H9 (cell line): ENCODE measurements around the gene OPN1SW. TPM values are rescaled to one million over a fixed set of nuclear protein-coding genes. Genes with fewer than 3 reads are reported as not detected.
A peak's percentile ranks its signal among the peaks of the same experiment; 100 is the strongest.

Experiments used
- DNase-seq: peaks from one replicate; pipeline ENCODE4 v3.0.0-alpha.2; 2017
- H2AFZ ChIP-seq: one replicate; pipeline ENCODE4 v1.6.1; 2013; ENCODE audit warnings: mild to moderate bottlenecking, low read length, control low read depth, moderate library complexity
- H2AK5ac ChIP-seq: 2 replicates; pipeline ENCODE4 v1.6.1; 2013; ENCODE audit warnings: low read length, control low read depth, mixed read lengths; ENCODE audit not compliant: insufficient read length
- H2BK120ac ChIP-seq: one replicate; pipeline ENCODE4 v1.6.1; 2013; ENCODE audit warnings: low read depth, mild to moderate bottlenecking, low read length, control low read depth, inconsistent platforms; ENCODE audit not compliant: poor library complexity, severe bottlenecking
- H2BK12ac ChIP-seq: 2 replicates; pipeline ENCODE4 v1.6.1; 2013; ENCODE audit warnings: low read length, control low read depth, mixed read lengths, low read depth; ENCODE audit not compliant: insufficient read length
- H2BK15ac ChIP-seq: 2 replicates; pipeline ENCODE4 v1.6.1; 2013; ENCODE audit warnings: low read depth, low read length, control low read depth
- H2BK20ac ChIP-seq: one replicate; pipeline ENCODE4 v1.6.1; 2013; ENCODE audit warnings: low read depth, mild to moderate bottlenecking, low read length, control low read depth, inconsistent platforms; ENCODE audit not compliant: poor library complexity, severe bottlenecking
- H2BK5ac ChIP-seq: 2 replicates; pipeline ENCODE4 v1.6.1; 2013; ENCODE audit warnings: low read length, control low read depth, mixed read lengths; ENCODE audit not compliant: insufficient read length
- H3K14ac ChIP-seq: 2 replicates; pipeline ENCODE4 v1.6.1; 2013; ENCODE audit warnings: low read length, control low read depth; ENCODE audit not compliant: insufficient read depth
- H3K18ac ChIP-seq: 2 replicates; pipeline ENCODE4 v1.6.1; 2013; ENCODE audit warnings: low read depth, mild to moderate bottlenecking, mixed read lengths, low read length, control low read depth; ENCODE audit not compliant: insufficient read length
- H3K23ac ChIP-seq: 2 replicates; pipeline ENCODE4 v1.6.1; 2013; ENCODE audit warnings: low read length, control low read depth, mixed read lengths, low read depth; ENCODE audit not compliant: insufficient read length
- H3K23me2 ChIP-seq: 2 replicates; pipeline ENCODE4 v1.6.1; 2013; ENCODE audit warnings: low read depth, mild to moderate bottlenecking, mixed read lengths, low read length, control low read depth; ENCODE audit not compliant: insufficient read length, poor library complexity, severe bottlenecking
- H3K27ac ChIP-seq: 2 replicates; pipeline ENCODE4 v1.5.1; 2013; ENCODE audit warnings: low read length, control low read depth, mixed read lengths, low read depth; ENCODE audit not compliant: insufficient read length
- H3K27me3 ChIP-seq: 2 replicates; pipeline ENCODE4 v1.6.1; 2013; ENCODE audit warnings: low read length, control low read depth, inconsistent platforms; ENCODE audit not compliant: insufficient read depth
- H3K4ac ChIP-seq: 2 replicates; pipeline ENCODE4 v1.6.1; 2013; ENCODE audit warnings: low read depth, mild to moderate bottlenecking, control low read depth, inconsistent platforms, low read length, moderate library complexity
- H3K4me1 ChIP-seq: 2 replicates; pipeline ENCODE4 v1.6.1; 2013; ENCODE audit warnings: low read length, control low read depth, inconsistent platforms; ENCODE audit not compliant: insufficient read depth
- H3K4me2 ChIP-seq: 2 replicates; pipeline ENCODE4 v1.6.1; 2013; ENCODE audit warnings: low read length, control low read depth, mixed read lengths; ENCODE audit not compliant: insufficient read length, insufficient read depth
- H3K56ac ChIP-seq: 2 replicates; pipeline ENCODE4 v1.6.1; 2013; ENCODE audit warnings: low read depth, mild to moderate bottlenecking, mixed read lengths, low read length, control low read depth; ENCODE audit not compliant: insufficient read length
- H3K79me1 ChIP-seq: 2 replicates; pipeline ENCODE4 v1.6.1; 2013; ENCODE audit warnings: low read depth, mild to moderate bottlenecking, moderate library complexity, low read length, control low read depth, inconsistent platforms; ENCODE audit not compliant: insufficient read depth, poor library complexity, severe bottlenecking
- H3K79me2 ChIP-seq: 2 replicates; pipeline ENCODE4 v1.6.1; 2013; ENCODE audit warnings: low read length, control low read depth, inconsistent platforms; ENCODE audit not compliant: insufficient read depth
- H3K9ac ChIP-seq: 2 replicates; pipeline ENCODE4 v1.6.1; 2013; ENCODE audit warnings: low read length, control low read depth, mixed read lengths; ENCODE audit not compliant: insufficient read length; ENCODE audit errors: extremely low read depth
- H3K9me3 ChIP-seq: one replicate; pipeline ENCODE4 v1.6.1; 2013; ENCODE audit warnings: low read depth, low read length, inconsistent platforms; ENCODE audit not compliant: control insufficient read depth
- H3T11ph ChIP-seq: one replicate; pipeline ENCODE4 v1.6.1; 2013; ENCODE audit warnings: mild to moderate bottlenecking, low read length, control low read depth, inconsistent platforms
- H4K20me1 ChIP-seq: one replicate; pipeline ENCODE4 v1.6.1; 2013; ENCODE audit not compliant: control insufficient read depth, insufficient read length, insufficient read depth
- H4K5ac ChIP-seq: 2 replicates; pipeline ENCODE4 v1.6.1; 2013; ENCODE audit warnings: low read depth, mild to moderate bottlenecking, mixed read lengths, low read length, control low read depth; ENCODE audit not compliant: insufficient read length
- H4K8ac ChIP-seq: replicated peaks from 2 replicates; pipeline ENCODE4 v1.6.1; 2013; ENCODE audit warnings: low read length, control low read depth, mixed read lengths, low read depth; ENCODE audit not compliant: insufficient read length
- H4K91ac ChIP-seq: 2 replicates; pipeline ENCODE4 v1.6.1; 2013; ENCODE audit warnings: low read depth, mild to moderate bottlenecking, moderate library complexity, mixed read lengths, low read length, control low read depth; ENCODE audit not compliant: insufficient read length
- H3K27ac Mint-ChIP-seq, 3 experiments: 2 replicates in 2 of 3; 3 replicates in 1 of 3; pipeline ENCODE4 v1.8.0; 2020 to 2021; ENCODE audit warnings: mixed read lengths in 3 of 3, mild to moderate bottlenecking in 1 of 3, moderate library complexity in 1 of 3
- H3K27me3 Mint-ChIP-seq: 2 replicates; pipeline ENCODE4 v1.8.0; 2021; ENCODE audit warnings: low read depth, mild to moderate bottlenecking, moderate library complexity, mixed read lengths
- H3K36me3 Mint-ChIP-seq, 3 experiments: 2 replicates in 2 of 3; 3 replicates in 1 of 3; pipeline ENCODE4 v1.8.0; 2020 to 2021; ENCODE audit warnings: low read depth in 3 of 3, mixed read lengths in 3 of 3; ENCODE audit not compliant: insufficient read depth in 1 of 3
- H3K4me1 Mint-ChIP-seq, 2 experiments: 2 replicates each; pipeline ENCODE4 v1.8.0; 2020; ENCODE audit warnings: mixed read lengths in 2 of 2
- H3K4me3 Mint-ChIP-seq, 2 experiments: 2 replicates in 1 of 2; 3 replicates in 1 of 2; pipeline ENCODE4 v1.8.0; 2020 to 2021; ENCODE audit warnings: mild to moderate bottlenecking in 2 of 2, mixed read lengths in 2 of 2, moderate library complexity in 1 of 2
- H3K9me3 Mint-ChIP-seq, 2 experiments: 2 replicates in 1 of 2; 3 replicates in 1 of 2; pipeline ENCODE4 v1.8.0; 2020; ENCODE audit warnings: mild to moderate bottlenecking in 2 of 2, mixed read lengths in 2 of 2, moderate library complexity in 1 of 2
- WGBS: extraction: QIAGEN DNeasy Blood & Tissue Kit; methylation state at CpG from one replicate; pipeline ENCODE4 v1.1.7; 2013; ENCODE audit warnings: missing lambda C conversion rate, low lambda C conversion rate, mixed read lengths; ENCODE audit not compliant: insufficient read length; ENCODE audit errors: extremely low coverage; 5-methylcytosine and 5-hydroxymethylcytosine counted together
- total RNA-seq: library from RNA; stranded (reverse); gene quantifications from 2 replicates; pipeline ENCODE4 v1.2.1, GENCODE V29; 2021
- TF ChIP-seq, protein P1 (sequence below): fragments of 200-600 bp; sonication (generic); conservative IDR thresholded peaks from 3 replicates; pipeline ENCODE4 v1.8.0; 2021; ENCODE audit warnings: antibody characterized with exemption, mild to moderate bottlenecking

The OPN1SW gene
- total RNA-seq, 1 experiment from 2014 or later = not detected

DNA sequence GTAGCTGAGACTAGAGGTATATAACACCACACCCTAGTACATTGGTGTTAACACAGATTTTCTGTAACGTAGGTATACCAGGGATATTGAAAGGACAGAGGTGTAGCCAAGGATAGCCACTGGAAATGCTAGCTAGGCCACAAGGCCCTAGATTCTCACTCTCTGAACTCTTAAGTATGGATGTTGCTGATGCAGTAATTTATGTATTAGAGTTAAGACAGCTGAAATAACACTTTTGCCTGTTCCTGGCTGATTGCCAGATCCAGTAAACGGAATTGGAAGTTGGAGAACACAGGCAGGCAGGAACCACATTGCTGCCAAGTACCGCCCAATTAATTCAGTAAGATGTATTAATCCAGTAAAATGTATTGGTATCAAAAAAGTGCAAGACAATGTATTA, 34.6 kb downstream of the OPN1SW start:
- Histone ChIP-seq H3K23me2 (peaks cover 8% of the 10 kb centered on the region), H4K5ac (no peak overlapping the region), H2BK12ac (no peak overlapping the region), H2BK5ac (no peak overlapping the region), H3K4me2 (peak overlapping the region; percentile 50), H3K18ac (no peak overlapping the region), H3K9ac (peak overlapping the region; percentile 12), H3K27ac (no peak overlapping the region), H4K91ac (no peak overlapping the region), H3T11ph (no peak overlapping the region), H4K8ac (no peak overlapping the region), H4K20me1 (no peaks in the 10 kb centered on the region), H3K27me3 (no peaks in the 10 kb centered on the region), H2BK120ac (no peak overlapping the region), H2AFZ (no peak overlapping the region), H2BK20ac (no peak overlapping the region), H2AK5ac (no peak overlapping the region), H3K9me3 (no peaks in the 10 kb centered on the region), H3K79me2 (peaks cover 52% of the 10 kb centered on the region), H3K79me1 (peaks cover 3% of the 10 kb centered on the region), H3K4ac (no peak overlapping the region), H3K14ac (no peak overlapping the region), H3K56ac (no peak overlapping the region), H2BK15ac (no peak overlapping the region), H3K23ac (no peak overlapping the region), H3K4me1 (no peaks in the 10 kb centered on the region; the same call in 1 of the 2 replicates)
- Mint-ChIP-seq H3K36me3 (peaks cover 0 to 6% (median 5%) of the 10 kb centered on the region in 3 experiments; a peak in 4 of 7 replicates), H3K4me3 (peak overlapping the region in 1 of 2 experiments; percentile 29; a peak in 2 of 5 replicates), H3K9me3 (no peaks in the 10 kb centered on the region), H3K27ac (no peak overlapping the region), H3K27me3 (peaks cover 7% of the 10 kb centered on the region), H3K4me1 (peaks cover 25 to 32% of the 10 kb centered on the region in 2 experiments)
- no CpG with 5 or more reads among the region's 3 CpGs for WGBS
- TF ChIP-seq, protein P1, sequence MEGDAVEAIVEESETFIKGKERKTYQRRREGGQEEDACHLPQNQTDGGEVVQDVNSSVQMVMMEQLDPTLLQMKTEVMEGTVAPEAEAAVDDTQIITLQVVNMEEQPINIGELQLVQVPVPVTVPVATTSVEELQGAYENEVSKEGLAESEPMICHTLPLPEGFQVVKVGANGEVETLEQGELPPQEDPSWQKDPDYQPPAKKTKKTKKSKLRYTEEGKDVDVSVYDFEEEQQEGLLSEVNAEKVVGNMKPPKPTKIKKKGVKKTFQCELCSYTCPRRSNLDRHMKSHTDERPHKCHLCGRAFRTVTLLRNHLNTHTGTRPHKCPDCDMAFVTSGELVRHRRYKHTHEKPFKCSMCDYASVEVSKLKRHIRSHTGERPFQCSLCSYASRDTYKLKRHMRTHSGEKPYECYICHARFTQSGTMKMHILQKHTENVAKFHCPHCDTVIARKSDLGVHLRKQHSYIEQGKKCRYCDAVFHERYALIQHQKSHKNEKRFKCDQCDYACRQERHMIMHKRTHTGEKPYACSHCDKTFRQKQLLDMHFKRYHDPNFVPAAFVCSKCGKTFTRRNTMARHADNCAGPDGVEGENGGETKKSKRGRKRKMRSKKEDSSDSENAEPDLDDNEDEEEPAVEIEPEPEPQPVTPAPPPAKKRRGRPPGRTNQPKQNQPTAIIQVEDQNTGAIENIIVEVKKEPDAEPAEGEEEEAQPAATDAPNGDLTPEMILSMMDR = no peak
- no peak for DNase-seq
